Measurements from ENCODE around the gene ADK. TPM values are rescaled to one million over a fixed set of nuclear protein-coding genes. Genes with fewer than 3 reads are reported as not detected.

Gene ADK
- total RNA-seq, 4 donors from 2014 or later = 15.9 to 28.8 (median 23.3) TPM

GRCh38 chr10:74244807-74245206 is 93.8 kb downstream of the ADK start:
- H3K36me3 ChIP-seq = no peaks in the 10 kb centered on the region
- no peak overlapping the region for H3K27ac ChIP-seq
- no peak for DNase-seq
- intact Hi-C loops (cut with DNase I; ENCODE audit: low total_unique reads) (loop anchor here (1.0 kb wide), 1 partner anchor 991 kb away; no protein-coding TSS in a partner anchor), in situ Hi-C loops (cut with MboI; ENCODE audit: low sequenced_read_pairs in 4 of 4) (no loop called here)
- no peaks in the 10 kb centered on the region for H3K9me3 ChIP-seq
- ATAC-seq = no peak
- no peak overlapping the region for H3K4me3 ChIP-seq
- H3K27me3 ChIP-seq = no peaks in the 10 kb centered on the region
- H3K4me1 ChIP-seq = no peaks in the 10 kb centered on the region
- no peak for TF ChIP-seq POLR2A (IDR thresholded peaks at IDR 0.05)
- TF ChIP-seq, protein P1, sequence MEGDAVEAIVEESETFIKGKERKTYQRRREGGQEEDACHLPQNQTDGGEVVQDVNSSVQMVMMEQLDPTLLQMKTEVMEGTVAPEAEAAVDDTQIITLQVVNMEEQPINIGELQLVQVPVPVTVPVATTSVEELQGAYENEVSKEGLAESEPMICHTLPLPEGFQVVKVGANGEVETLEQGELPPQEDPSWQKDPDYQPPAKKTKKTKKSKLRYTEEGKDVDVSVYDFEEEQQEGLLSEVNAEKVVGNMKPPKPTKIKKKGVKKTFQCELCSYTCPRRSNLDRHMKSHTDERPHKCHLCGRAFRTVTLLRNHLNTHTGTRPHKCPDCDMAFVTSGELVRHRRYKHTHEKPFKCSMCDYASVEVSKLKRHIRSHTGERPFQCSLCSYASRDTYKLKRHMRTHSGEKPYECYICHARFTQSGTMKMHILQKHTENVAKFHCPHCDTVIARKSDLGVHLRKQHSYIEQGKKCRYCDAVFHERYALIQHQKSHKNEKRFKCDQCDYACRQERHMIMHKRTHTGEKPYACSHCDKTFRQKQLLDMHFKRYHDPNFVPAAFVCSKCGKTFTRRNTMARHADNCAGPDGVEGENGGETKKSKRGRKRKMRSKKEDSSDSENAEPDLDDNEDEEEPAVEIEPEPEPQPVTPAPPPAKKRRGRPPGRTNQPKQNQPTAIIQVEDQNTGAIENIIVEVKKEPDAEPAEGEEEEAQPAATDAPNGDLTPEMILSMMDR (IDR thresholded peaks at IDR 0.05 in 4 of 5, conservative IDR thresholded peaks at IDR 0.05 in 1 of 5) = no peak

- in situ Hi-C loops (cut with MboI; ENCODE audit: low sequenced_read_pairs in 4 of 4) = no loop called here
- Histone ChIP-seq H3K27me3 (no peaks in the 10 kb centered on the region), H3K4me1 (no peaks in the 10 kb centered on the region), H3K4me3 (no peak overlapping the region), H3K27ac (no peak overlapping the region), H3K36me3 (no peaks in the 10 kb centered on the region), H3K9me3 (no peaks in the 10 kb centered on the region)
- intact Hi-C loops (cut with DNase I; ENCODE audit: low total_unique reads) = no loop called here
- DNase-seq (no peak), ATAC-seq (no peak)
- TF ChIP-seq, protein P1 (IDR thresholded peaks at IDR 0.05 in 4 of 5, conservative IDR thresholded peaks at IDR 0.05 in 1 of 5) = no peak
- no peak for TF ChIP-seq POLR2A (IDR thresholded peaks at IDR 0.05)
Measured at GRCh38 chr10:74246495-74246894, 95.5 kb downstream of the ADK start.

DNA sequence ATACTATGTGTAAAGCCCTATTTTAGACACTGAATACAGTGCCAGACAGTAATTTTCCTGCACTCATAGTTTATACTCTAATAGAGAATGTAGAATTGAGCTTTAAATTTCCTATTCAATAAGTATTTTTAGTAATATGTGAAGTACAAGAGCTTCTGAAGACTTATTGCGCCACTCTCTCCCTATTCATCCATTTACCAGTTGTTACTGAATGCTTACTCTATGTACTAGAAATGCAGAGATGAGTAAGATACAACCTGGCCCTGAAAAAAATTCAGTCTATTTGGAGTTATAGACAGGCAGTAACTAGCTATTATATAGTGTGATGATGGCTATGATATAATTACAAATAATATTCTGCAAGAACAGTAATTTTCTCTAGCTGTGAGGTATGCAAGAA is 98.8 kb downstream of the ADK start:
- intact Hi-C loops (cut with DNase I; ENCODE audit: low total_unique reads) (no loop called here), in situ Hi-C loops (cut with MboI; ENCODE audit: low sequenced_read_pairs in 4 of 4) (loop anchor here in 2 of 4 donors (25.0 kb wide), 2 partner anchors 562 to 987 kb away; partner anchors contain the start of gene COMTD1 (in 1 of the 2))
- Histone ChIP-seq H3K27ac (no peak overlapping the region), H3K27me3 (no peaks in the 10 kb centered on the region), H3K9me3 (no peaks in the 10 kb centered on the region), H3K4me3 (no peak overlapping the region), H3K4me1 (no peaks in the 10 kb centered on the region), H3K36me3 (no peaks in the 10 kb centered on the region)
- TF ChIP-seq, protein P1 (IDR thresholded peaks at IDR 0.05 in 4 of 5, conservative IDR thresholded peaks at IDR 0.05 in 1 of 5) = no peak
- TF ChIP-seq POLR2A (IDR thresholded peaks at IDR 0.05) = no peak
- no peak for DNase-seq
- ATAC-seq = no peak

DNA sequence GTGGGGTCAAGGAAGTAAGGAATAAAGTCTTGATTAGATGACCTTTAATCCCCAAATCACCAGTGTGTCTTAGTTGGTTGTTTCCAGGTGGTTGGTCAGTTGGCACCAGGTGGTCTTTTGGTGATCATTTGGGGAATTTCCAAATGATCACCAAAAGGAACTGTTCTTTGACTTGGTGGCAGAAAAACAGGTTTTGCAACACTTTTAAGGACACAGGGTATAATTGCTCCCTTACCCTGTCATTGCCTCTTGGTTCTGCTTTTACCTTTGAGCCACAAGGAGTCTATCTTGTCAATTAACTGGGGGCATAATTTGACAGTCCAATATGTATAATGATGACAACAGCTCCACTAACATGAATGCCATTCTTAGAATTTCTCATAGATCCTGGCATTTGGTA is 104.2 kb downstream of the ADK start:
- Histone ChIP-seq H3K27me3 (no peaks in the 10 kb centered on the region), H3K9me3 (no peaks in the 10 kb centered on the region), H3K4me1 (no peaks in the 10 kb centered on the region), H3K4me3 (no peak overlapping the region), H3K36me3 (no peaks in the 10 kb centered on the region), H3K27ac (no peak overlapping the region)
- in situ Hi-C loops (cut with MboI; ENCODE audit: low sequenced_read_pairs in 4 of 4) = loop anchor here in 2 of 4 donors (25.0 kb wide), 2 partner anchors 557 to 982 kb away; partner anchors contain the start of gene COMTD1 (in 1 of the 2)
- DNase-seq (no peak), ATAC-seq (no peak)
- intact Hi-C loops (cut with DNase I; ENCODE audit: low total_unique reads) = no loop called here
- TF ChIP-seq, protein P1 (IDR thresholded peaks at IDR 0.05 in 4 of 5, conservative IDR thresholded peaks at IDR 0.05 in 1 of 5) = no peak
- TF ChIP-seq POLR2A (IDR thresholded peaks at IDR 0.05) = no peak

- ATAC-seq (no peak), DNase-seq (no peak)
- Histone ChIP-seq H3K4me1 (no peaks in the 10 kb centered on the region), H3K4me3 (no peak overlapping the region), H3K9me3 (no peaks in the 10 kb centered on the region), H3K27ac (no peak overlapping the region), H3K36me3 (no peaks in the 10 kb centered on the region), H3K27me3 (no peaks in the 10 kb centered on the region)
- TF ChIP-seq, protein P1 (IDR thresholded peaks at IDR 0.05 in 4 of 5, conservative IDR thresholded peaks at IDR 0.05 in 1 of 5) = no peak
- TF ChIP-seq POLR2A (IDR thresholded peaks at IDR 0.05) = no peak
- intact Hi-C loops (cut with DNase I; ENCODE audit: low total_unique reads) = no loop called here
- in situ Hi-C loops (cut with MboI; ENCODE audit: low sequenced_read_pairs in 4 of 4) = loop anchor here in 2 of 4 donors (25.0 kb wide), 2 partner anchors 556 to 981 kb away; partner anchors contain the start of gene COMTD1 (in 1 of the 2)
Measured at GRCh38 chr10:74255888-74256357, 104.9 kb downstream of the ADK start.
